Measurements from ENCODE around the gene IRF8. TPM values are rescaled to one million over a fixed set of nuclear protein-coding genes. Genes with fewer than 3 reads are reported as not detected.

Gene IRF8
- total RNA-seq, 4 donors from 2014 or later: 1.5 to 3.1 (median 2.8) TPM

- in situ Hi-C loops (cut with MboI; ENCODE audit: low sequenced_read_pairs in 4 of 4): no loop called here
- intact Hi-C loops (cut with DNase I; ENCODE audit: low total_unique reads): no loop called here
- Histone ChIP-seq H3K27ac (no peak overlapping the region), H3K27me3 (peaks cover 3 to 12% (median 7%) of the 10 kb centered on the region in 3 donors), H3K36me3 (no peaks in the 10 kb centered on the region), H3K4me1 (no peaks in the 10 kb centered on the region), H3K9me3 (no peaks in the 10 kb centered on the region), H3K4me3 (no peak overlapping the region)
- ATAC-seq (no peak), DNase-seq (no peak)
- TF ChIP-seq POLR2A (IDR thresholded peaks at IDR 0.05) (no peak), CTCF (IDR thresholded peaks at IDR 0.05 in 4 of 5, conservative IDR thresholded peaks at IDR 0.05 in 1 of 5) (no peak)
Observed at GRCh38 chr16:85919271-85920267, 20.6 kb downstream of the IRF8 start.

- ATAC-seq (no peak), DNase-seq (no peak)
- Histone ChIP-seq H3K27me3 (peaks cover 3 to 12% (median 9%) of the 10 kb centered on the region in 3 donors), H3K4me1 (no peaks in the 10 kb centered on the region), H3K27ac (no peak overlapping the region), H3K36me3 (no peaks in the 10 kb centered on the region), H3K4me3 (no peak overlapping the region), H3K9me3 (no peaks in the 10 kb centered on the region)
- in situ Hi-C loops (cut with MboI; ENCODE audit: low sequenced_read_pairs in 4 of 4): no loop called here
- TF ChIP-seq POLR2A (IDR thresholded peaks at IDR 0.05): no peak
- no peak for TF ChIP-seq CTCF (IDR thresholded peaks at IDR 0.05 in 4 of 5, conservative IDR thresholded peaks at IDR 0.05 in 1 of 5)
- intact Hi-C loops (cut with DNase I; ENCODE audit: low total_unique reads): no loop called here
Observed at GRCh38 chr16:85921026-85921425, 22.1 kb downstream of the IRF8 start.

- H3K27ac ChIP-seq: no peak overlapping the region
- H3K4me3 ChIP-seq: no peak overlapping the region
- no peaks in the 10 kb centered on the region for H3K4me1 ChIP-seq
- H3K27me3 ChIP-seq: peaks cover 6 to 23% (median 9%) of the 10 kb centered on the region in 3 donors
- ATAC-seq (peak in 1 of 2 donors; percentile 45), DNase-seq (no peak)
- no peaks in the 10 kb centered on the region for H3K36me3 ChIP-seq
- TF ChIP-seq CTCF (IDR thresholded peaks at IDR 0.05 in 4 of 5, conservative IDR thresholded peaks at IDR 0.05 in 1 of 5) (no peak), POLR2A (IDR thresholded peaks at IDR 0.05) (no peak)
- intact Hi-C loops (cut with DNase I; ENCODE audit: low total_unique reads) (no loop called here), in situ Hi-C loops (cut with MboI; ENCODE audit: low sequenced_read_pairs in 4 of 4) (no loop called here)
- no peaks in the 10 kb centered on the region for H3K9me3 ChIP-seq
Observed at GRCh38 chr16:85923153-85924021, 24.4 kb downstream of the IRF8 start.

- Histone ChIP-seq H3K36me3 (no peaks in the 10 kb centered on the region), H3K4me3 (no peak overlapping the region), H3K27me3 (peaks cover 6 to 31% (median 9%) of the 10 kb centered on the region in 3 donors), H3K27ac (no peak overlapping the region), H3K4me1 (no peaks in the 10 kb centered on the region), H3K9me3 (no peaks in the 10 kb centered on the region)
- TF ChIP-seq CTCF (IDR thresholded peaks at IDR 0.05 in 4 of 5, conservative IDR thresholded peaks at IDR 0.05 in 1 of 5): no peak
- TF ChIP-seq POLR2A (IDR thresholded peaks at IDR 0.05): no peak
- in situ Hi-C loops (cut with MboI; ENCODE audit: low sequenced_read_pairs in 4 of 4): no loop called here
- no peak for DNase-seq
- intact Hi-C loops (cut with DNase I; ENCODE audit: low total_unique reads): no loop called here
- ATAC-seq: no peak
Observed at GRCh38 chr16:85924675-85925074, 25.7 kb downstream of the IRF8 start.

All from gastrocnemius medialis (tissue), 4 donors.